GM18867 (cell line): Measurements from ENCODE around the gene GALNT7.

Source experiments
- ATAC-seq: cut with Tn5 transposase; IDR thresholded peaks from one replicate; pipeline ENCODE4 v1.9.1; 2021; ENCODE audit warnings: mild to moderate bottlenecking, moderate library complexity; ENCODE audit not compliant: unreplicated experiment

The GALNT7 gene

GRCh38 chr4:173334085-173334890 is 165.7 kb downstream of the GALNT7 start, which contains the start of gene HMGB2:
Gene HMGB2, minus strand, starts transcription at chr4:173334358. Its CDS starts 709 bp downstream, at chr4:173333649.
- peak; percentile 93 for ATAC-seq

- peak; percentile 23 for ATAC-seq
Observed at GRCh38 chr4:173334891-173335752, 166.5 kb downstream of the GALNT7 start.

- ATAC-seq: no peak
Observed at GRCh38 chr4:173337463-173337862, 168.9 kb downstream of the GALNT7 start.

GRCh38 chr4:173343832-173344397 is 175.3 kb downstream of the GALNT7 start:
- no peak for ATAC-seq

- ATAC-seq: no peak
Observed at GRCh38 chr4:173345648-173346047, 177.0 kb downstream of the GALNT7 start.

GRCh38 chr4:173346074-173346473 is 177.5 kb downstream of the GALNT7 start:
- no peak for ATAC-seq

GRCh38 chr4:173347467-173347866 is 178.9 kb downstream of the GALNT7 start:
- ATAC-seq: no peak

GRCh38 chr4:173357939-173358338 is 189.3 kb downstream of the GALNT7 start:
- no peak for ATAC-seq

GRCh38 chr4:173360587-173361221 is 192.1 kb downstream of the GALNT7 start:
- ATAC-seq: peak; percentile 41

GRCh38 chr4:173362666-173363065 is 194.1 kb downstream of the GALNT7 start:
- no peak for ATAC-seq

- no peak for ATAC-seq
Observed at GRCh38 chr4:173365359-173365996, 196.9 kb downstream of the GALNT7 start.

GRCh38 chr4:173367285-173367684 is 198.7 kb downstream of the GALNT7 start:
- peak; percentile 9 for ATAC-seq

GRCh38 chr4:173367946-173368345 is 199.3 kb downstream of the GALNT7 start:
- no peak for ATAC-seq

- peak; percentile 7 for ATAC-seq
Observed at GRCh38 chr4:173370130-173370476, 201.5 kb downstream of the GALNT7 start.

- peak; percentile 69 for ATAC-seq
Observed at GRCh38 chr4:173370477-173371291, 202.1 kb downstream of the GALNT7 start, which contains the start of gene SAP30. Gene SAP30, plus strand, starts transcription at chr4:173370954. Its CDS starts 229 bp downstream, at chr4:173371183.

- ATAC-seq: peak; percentile 26
Observed at GRCh38 chr4:173371292-173372192, 202.9 kb downstream of the GALNT7 start.
